DMS79 treated with DMSO at 0.1 percent for 48 hours (cell line): Measurements from ENCODE around the gene MNS1.
A peak's percentile ranks its signal among the peaks of the same experiment; 100 is the strongest.
"Not testable (repeated sequence)": the region's sequence is repeated elsewhere in the genome, so short reads cannot be mapped to it uniquely, and the experiment has no call there.

Experiments used
- DNase-seq: peaks from one replicate; lab custom pipeline; 2025; lab: John Stamatoyannopoulos, UW

The MNS1 gene, protein sequence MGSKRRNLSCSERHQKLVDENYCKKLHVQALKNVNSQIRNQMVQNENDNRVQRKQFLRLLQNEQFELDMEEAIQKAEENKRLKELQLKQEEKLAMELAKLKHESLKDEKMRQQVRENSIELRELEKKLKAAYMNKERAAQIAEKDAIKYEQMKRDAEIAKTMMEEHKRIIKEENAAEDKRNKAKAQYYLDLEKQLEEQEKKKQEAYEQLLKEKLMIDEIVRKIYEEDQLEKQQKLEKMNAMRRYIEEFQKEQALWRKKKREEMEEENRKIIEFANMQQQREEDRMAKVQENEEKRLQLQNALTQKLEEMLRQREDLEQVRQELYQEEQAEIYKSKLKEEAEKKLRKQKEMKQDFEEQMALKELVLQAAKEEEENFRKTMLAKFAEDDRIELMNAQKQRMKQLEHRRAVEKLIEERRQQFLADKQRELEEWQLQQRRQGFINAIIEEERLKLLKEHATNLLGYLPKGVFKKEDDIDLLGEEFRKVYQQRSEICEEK

GRCh38 chr15:56464893-56465520 is at the start of gene MNS1:
Gene MNS1 (minus strand): TSS chr15:56465137. CDS start chr15:56464972, 165 bp downstream.
- DNase-seq = peak; percentile 79

- peak; percentile 32 for DNase-seq
Observed at GRCh38 chr15:56496635-56497034, 31.7 kb upstream of the MNS1 start.

DNA sequence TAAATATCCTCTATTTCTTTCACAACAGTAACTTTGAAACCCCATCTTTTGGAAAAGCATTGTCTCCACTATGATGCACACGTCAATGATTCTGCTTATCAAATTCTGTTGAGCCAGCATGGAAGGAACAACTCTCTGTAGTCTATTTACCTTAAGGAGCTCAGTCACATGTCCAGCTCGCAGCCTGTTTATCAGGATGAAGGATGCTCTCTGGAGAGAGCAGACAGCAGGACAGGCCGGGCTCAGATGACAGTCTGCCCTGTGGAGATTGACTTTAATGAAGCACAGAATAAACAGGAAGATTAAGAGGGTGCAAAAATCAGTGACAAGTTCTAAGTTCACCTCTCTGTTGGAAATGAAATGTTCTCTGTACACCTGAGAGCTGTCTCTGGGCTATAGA is 30.6 kb upstream of the MNS1 start:
- no peak for DNase-seq

- no peak for DNase-seq
Observed at GRCh38 chr15:56495053-56495452, 30.1 kb upstream of the MNS1 start.

GRCh38 chr15:56492791-56493555 is 28.0 kb upstream of the MNS1 start:
- DNase-seq = peak; percentile 20

- DNase-seq = peak; percentile 1
Observed at GRCh38 chr15:56492236-56492635, 27.3 kb upstream of the MNS1 start.

DNA sequence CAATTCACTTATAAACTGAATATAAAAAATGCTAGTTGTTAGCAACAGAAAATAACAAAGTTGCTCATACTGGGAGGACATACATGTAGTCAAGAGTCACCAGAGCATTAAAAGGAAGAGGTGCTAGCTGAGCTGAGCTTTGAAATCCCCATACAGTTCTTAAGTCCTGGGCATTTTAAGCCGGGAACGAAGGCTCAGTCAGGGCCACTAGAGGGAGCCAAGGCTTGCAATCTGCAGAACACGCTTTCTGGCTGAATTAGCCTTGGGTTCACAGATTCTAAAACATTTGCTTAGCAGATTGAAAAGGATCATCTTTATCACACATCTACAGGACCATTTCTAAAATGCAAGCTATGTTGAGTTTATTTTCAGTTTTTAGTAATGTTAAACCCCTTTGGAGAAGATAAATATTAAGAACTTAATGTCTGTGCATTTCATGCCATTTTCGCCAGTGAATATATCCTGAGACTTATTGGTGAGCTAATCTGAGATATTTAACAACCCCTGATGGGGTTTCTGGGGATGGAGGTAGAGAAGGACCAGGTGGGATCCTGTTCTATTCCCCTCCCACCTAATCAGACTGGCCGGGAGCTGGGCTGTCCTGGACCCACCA is 26.3 kb upstream of the MNS1 start:
- peak; percentile 36 for DNase-seq

GRCh38 chr15:56490461-56490860 is 25.5 kb upstream of the MNS1 start:
- no peak for DNase-seq

GRCh38 chr15:56486206-56486605 is 21.3 kb upstream of the MNS1 start:
- not testable (repeated sequence) for DNase-seq

- not testable (repeated sequence) for DNase-seq
Observed at GRCh38 chr15:56485426-56485825, 20.5 kb upstream of the MNS1 start.

DNA sequence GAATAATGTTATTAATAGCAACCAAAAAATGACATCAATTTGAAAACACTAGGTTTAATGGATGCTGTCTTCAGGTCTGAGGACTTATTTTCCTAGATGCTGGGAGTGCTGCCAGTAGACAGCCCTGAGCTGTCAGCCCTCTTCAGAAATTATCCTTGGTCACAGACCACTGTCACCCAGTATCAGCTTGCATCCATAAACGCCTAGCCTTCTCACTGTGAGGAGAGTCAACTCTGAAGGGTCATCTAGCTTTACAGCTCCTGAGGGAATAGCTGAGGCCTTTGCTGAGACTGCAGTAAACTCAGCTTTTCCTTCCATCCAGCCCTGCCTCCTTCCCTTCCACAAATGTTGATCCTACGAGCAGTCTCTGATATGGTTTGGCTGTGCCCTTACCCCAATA is 19.4 kb upstream of the MNS1 start:
- peak; percentile 55 for DNase-seq

DNA sequence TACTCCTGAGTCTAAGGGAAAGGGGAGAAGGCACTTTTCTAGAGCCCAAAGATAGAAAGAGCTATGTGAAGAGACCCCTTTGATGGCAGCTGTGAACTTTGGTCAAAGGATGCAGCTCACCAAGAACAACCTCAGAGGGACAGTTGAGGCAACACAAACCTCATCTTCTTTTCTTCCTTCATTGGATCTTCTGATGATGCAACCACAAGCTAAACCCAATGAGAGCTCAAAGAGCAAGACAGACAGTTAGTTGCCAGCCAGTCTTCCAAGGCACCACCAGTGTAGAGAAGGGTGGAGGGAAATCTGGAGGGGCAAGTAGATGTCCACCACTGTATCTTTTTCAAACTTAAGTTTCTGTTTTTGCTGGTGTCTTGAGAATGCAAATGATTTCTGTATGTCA is 10.4 kb upstream of the MNS1 start:
- DNase-seq = no peak

GRCh38 chr15:56473017-56473416 is 8.1 kb upstream of the MNS1 start:
- no peak for DNase-seq

GRCh38 chr15:56472278-56472677 is 7.3 kb upstream of the MNS1 start:
- DNase-seq = no peak

- DNase-seq = no peak
Observed at GRCh38 chr15:56471440-56472069, 6.6 kb upstream of the MNS1 start.

GRCh38 chr15:56469483-56469882 is 4.5 kb upstream of the MNS1 start:
- DNase-seq = no peak

DNA sequence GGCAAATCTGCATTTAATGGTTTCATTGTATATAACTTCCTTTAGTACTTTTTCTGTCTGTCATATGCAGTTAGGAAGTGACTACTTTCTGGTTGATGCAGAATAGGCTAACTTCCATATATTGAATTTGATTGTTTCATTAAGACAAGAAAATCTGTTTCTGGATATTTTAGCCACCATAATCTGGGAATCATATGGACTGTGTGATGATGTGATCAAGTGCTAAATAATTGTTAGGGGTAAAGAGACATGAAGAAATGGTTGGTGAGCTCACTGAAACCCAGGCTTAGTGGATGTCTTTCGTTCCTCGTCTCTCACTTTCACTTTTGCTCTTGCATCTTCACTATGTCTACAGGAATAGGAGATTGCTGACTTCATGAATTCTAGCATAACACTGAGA is 3.5 kb upstream of the MNS1 start:
- DNase-seq = no peak

- DNase-seq = no peak
Observed at GRCh38 chr15:56467616-56468015, 2.7 kb upstream of the MNS1 start.

GRCh38 chr15:56460947-56461346 is 4.0 kb downstream of the MNS1 start:
- DNase-seq = no peak

DNA sequence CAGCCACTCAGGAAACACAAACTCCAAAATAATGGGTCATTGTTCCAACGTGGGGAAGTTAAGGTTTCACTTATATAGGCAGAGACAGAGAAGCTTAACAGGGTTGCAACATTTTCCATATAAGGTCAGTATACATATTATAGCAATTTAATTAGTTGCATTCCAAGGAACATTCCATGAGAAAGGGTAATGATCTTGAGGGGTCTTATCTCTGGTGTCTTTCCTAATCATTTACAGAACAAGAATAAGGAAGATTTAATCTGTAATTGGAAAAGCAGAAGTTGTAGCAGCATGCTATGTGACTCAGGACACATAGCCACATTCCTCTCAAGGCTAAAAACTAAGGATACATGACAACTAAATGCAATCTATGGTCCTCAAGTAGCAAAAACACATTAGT is 4.9 kb downstream of the MNS1 start:
- DNase-seq = no peak

DNA sequence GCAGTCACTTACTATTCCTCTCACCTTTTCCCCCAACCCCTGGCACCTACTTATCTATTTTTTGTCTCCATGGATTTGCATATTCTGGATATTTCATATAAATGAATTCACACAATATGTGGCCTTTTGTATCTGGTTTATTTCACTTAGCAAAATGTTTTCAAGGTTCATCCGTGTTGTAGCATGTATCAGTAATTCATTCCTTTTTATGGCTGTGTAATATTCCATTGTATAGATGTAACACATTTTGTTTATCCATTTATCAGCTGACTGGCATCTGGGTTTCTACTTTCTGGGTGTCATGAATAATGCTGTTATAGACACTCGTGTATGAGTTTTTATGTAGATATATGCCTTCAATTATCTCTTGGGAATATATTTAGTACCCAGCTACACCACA is 5.8 kb downstream of the MNS1 start:
- DNase-seq = no peak

GRCh38 chr15:56456229-56456628 is 8.7 kb downstream of the MNS1 start:
- DNase-seq = no peak
